Spleen (tissue), 11 donors: ENCODE results near the gene DLX2. TPM values are rescaled to one million over a fixed set of nuclear protein-coding genes. Genes with fewer than 3 reads are reported as not detected.
"Not testable (repeated sequence)": the region's sequence is repeated elsewhere in the genome, so short reads cannot be mapped to it uniquely, and the experiment has no call there.

Experiments
- DNase-seq: peaks from one replicate; pipeline ENCODE4 v3.0.0-alpha.2; 2020
- H3K27ac ChIP-seq, 8 donors: fragments of 200-600 bp; sonication (generic) in 7 of 8; 1 replicate in 4 of 8; 2 replicates in 4 of 8; pipeline versions ENCODE4 v1.5.0 to v1.8.0; 2016 to 2021; ENCODE audit warnings: inconsistent platforms in 4 of 8, mild to moderate bottlenecking in 4 of 8, moderate library complexity in 1 of 8
- H3K27me3 ChIP-seq, 7 donors: fragments of 200-600 bp; sonication (generic) in 6 of 7; replicated peaks in 1 of 7; 1 replicate in 4 of 7; 2 replicates in 3 of 7; pipeline versions ENCODE4 v1.5.0 to v1.8.0; 2016 to 2021; ENCODE audit warnings: inconsistent platforms in 3 of 7, mild to moderate bottlenecking in 1 of 7
- H3K36me3 ChIP-seq, 6 donors: fragments of 200-600 bp; sonication (generic) in 5 of 6; 1 replicate in 4 of 6; 2 replicates in 2 of 6; pipeline versions ENCODE4 v1.5.0 to v1.8.0; 2016 to 2021; ENCODE audit warnings: inconsistent platforms in 2 of 6
- H3K4me1 ChIP-seq, 6 donors: fragments of 200-600 bp; sonication (generic) in 5 of 6; 1 replicate in 3 of 6; 2 replicates in 3 of 6; pipeline versions ENCODE4 v1.5.0 to v1.8.0; 2016 to 2021; ENCODE audit warnings: inconsistent platforms in 3 of 6
- H3K4me3 ChIP-seq, 8 donors: fragments of 200-600 bp; sonication (generic) in 7 of 8; 1 replicate in 4 of 8; 2 replicates in 4 of 8; pipeline versions ENCODE4 v1.5.0 to v1.8.0; 2016 to 2021; ENCODE audit warnings: inconsistent platforms in 4 of 8, mild to moderate bottlenecking in 4 of 8, moderate library complexity in 2 of 8
- H3K9me3 ChIP-seq, 8 donors: fragments of 200-600 bp; sonication (generic) in 7 of 8; 1 replicate in 4 of 8; 2 replicates in 4 of 8; pipeline versions ENCODE4 v1.5.0 to v1.8.0; 2016 to 2021; ENCODE audit warnings: inconsistent platforms in 4 of 8
- POLR2A ChIP-seq, 3 donors: fragments of 450-650 bp; IDR thresholded peaks; one replicate each; pipeline ENCODE4 v1.5.1; 2017; ENCODE audit warnings: antibody characterized with exemption in 3 of 3, mild to moderate bottlenecking in 1 of 3
- POLR2AphosphoS5 ChIP-seq, 3 donors: sonication (generic); formaldehyde crosslinking; IDR thresholded peaks; one replicate each; pipeline ENCODE4 v1.5.1; 2017; ENCODE audit warnings: antibody characterized with exemption in 3 of 3
- WGBS, 5 donors: extraction: QIAGEN DNeasy Blood & Tissue Kit in 3 of 5; methylation state at CpG; one replicate each; pipeline versions ENCODE4 v1.1.5 to v1.1.7; 2013 to 2018; 5-methylcytosine and 5-hydroxymethylcytosine counted together
- intact Hi-C: fragments of 100-400 bp; cut with DNase I; formaldehyde crosslinking; loops from one replicate; pipeline ENCODE4 v1.15.0; 2023; ENCODE audit warnings: low total_unique reads
- polyA plus RNA-seq, 3 donors: library from polyadenylated mRNA; stranded (reverse); fragments of 200-250 nt; gene quantifications; one replicate each; pipeline ENCODE4 v1.2.1, GENCODE V29; 2013
- total RNA-seq, 7 donors: library from RNA; depleted of rRNA in 3 of 7; stranded (reverse); fragments of >200 nt in 3 of 7; fragmentation: NEBNext Ultra II Directional in 4 of 7; extraction: Animal tissue kit (Norgen Biotek cat#: 25700) in 4 of 7; gene quantifications; one replicate each; pipeline versions ENCODE4 v1.1.0 to v1.2.1, GENCODE V29; 2016 to 2021
- TF ChIP-seq, protein P1 (sequence below), 11 experiments: fragments of 200-600 bp in 7 of 11; fragments of 450-650 bp in 4 of 11; sonication (generic) in 4 of 11; IDR thresholded peaks in 8 of 11; conservative IDR thresholded peaks in 3 of 11; 1 replicate in 7 of 11; 2 replicates in 4 of 11; pipeline versions ENCODE4 v1.4.0 to v1.8.0; 2016 to 2021; ENCODE audit warnings: antibody characterized with exemption in 11 of 11, inconsistent platforms in 4 of 11, mild to moderate bottlenecking in 1 of 11
- donor health status: healthy with polysubstance abuse.
- donor health status: DM: no; HTN: no; CAD: no; lungs with moderate emphysema.
- donor health status: DM: no; HTN: no; CAD: no.
- donor health status: Bipolar disorder and iron deficiency.
- donor health status: healthy.
- donor health status: DM: no; HTN: no; CAD: no.
- donor health status: DM: yes; HTN: yes; CAD: no.

Gene DLX2
- total and polyA plus RNA-seq, 10 donors: 0.06 TPM; not detected in 9

DNA sequence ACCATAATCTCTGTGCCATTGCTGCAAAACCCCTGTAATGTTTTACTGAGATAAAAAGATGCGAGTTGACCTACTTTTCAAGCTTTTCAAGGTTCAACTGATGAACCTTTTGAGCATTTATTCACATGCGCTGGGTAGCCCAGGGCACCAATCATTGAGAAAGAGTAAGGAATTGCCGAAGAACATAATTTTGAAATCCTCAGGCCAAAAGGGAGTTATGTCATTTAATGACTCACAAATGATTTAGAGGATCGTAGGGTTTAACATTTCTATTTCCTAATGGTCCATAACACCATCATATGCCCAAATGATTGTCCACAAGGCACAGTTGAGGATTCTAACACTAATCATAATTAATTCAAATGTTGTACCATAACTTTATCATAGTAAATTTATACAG is 37.6 kb downstream of the DLX2 start:
- intact Hi-C loops: no loop called here
- TF ChIP-seq, protein P1, sequence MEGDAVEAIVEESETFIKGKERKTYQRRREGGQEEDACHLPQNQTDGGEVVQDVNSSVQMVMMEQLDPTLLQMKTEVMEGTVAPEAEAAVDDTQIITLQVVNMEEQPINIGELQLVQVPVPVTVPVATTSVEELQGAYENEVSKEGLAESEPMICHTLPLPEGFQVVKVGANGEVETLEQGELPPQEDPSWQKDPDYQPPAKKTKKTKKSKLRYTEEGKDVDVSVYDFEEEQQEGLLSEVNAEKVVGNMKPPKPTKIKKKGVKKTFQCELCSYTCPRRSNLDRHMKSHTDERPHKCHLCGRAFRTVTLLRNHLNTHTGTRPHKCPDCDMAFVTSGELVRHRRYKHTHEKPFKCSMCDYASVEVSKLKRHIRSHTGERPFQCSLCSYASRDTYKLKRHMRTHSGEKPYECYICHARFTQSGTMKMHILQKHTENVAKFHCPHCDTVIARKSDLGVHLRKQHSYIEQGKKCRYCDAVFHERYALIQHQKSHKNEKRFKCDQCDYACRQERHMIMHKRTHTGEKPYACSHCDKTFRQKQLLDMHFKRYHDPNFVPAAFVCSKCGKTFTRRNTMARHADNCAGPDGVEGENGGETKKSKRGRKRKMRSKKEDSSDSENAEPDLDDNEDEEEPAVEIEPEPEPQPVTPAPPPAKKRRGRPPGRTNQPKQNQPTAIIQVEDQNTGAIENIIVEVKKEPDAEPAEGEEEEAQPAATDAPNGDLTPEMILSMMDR (IDR thresholded peaks at IDR 0.05 in 8 of 11, conservative IDR thresholded peaks at IDR 0.05 in 3 of 11): no peak
- TF ChIP-seq POLR2AphosphoS5 (IDR thresholded peaks at IDR 0.05) (no peak), POLR2A (IDR thresholded peaks at IDR 0.05) (no peak)
- H3K36me3 ChIP-seq: peaks cover 0 to 26% (median 0%) of the 10 kb centered on the region in 6 donors
- no peaks in the 10 kb centered on the region for H3K27me3 ChIP-seq
- H3K9me3 ChIP-seq: no peaks in the 10 kb centered on the region
- no peaks in the 10 kb centered on the region for H3K4me1 ChIP-seq
- no peak overlapping the region for H3K4me3 ChIP-seq
- 74 to 95% (median 86%) methylated on average over 4 of the region's 4 CpGs for WGBS, 5 donors
- DNase-seq: no peak
- H3K27ac ChIP-seq: no peak overlapping the region

- no peak for DNase-seq
- no peak overlapping the region for H3K4me3 ChIP-seq
- H3K9me3 ChIP-seq: no peaks in the 10 kb centered on the region
- no peaks in the 10 kb centered on the region for H3K27me3 ChIP-seq
- TF ChIP-seq, protein P1 (IDR thresholded peaks at IDR 0.05 in 8 of 11, conservative IDR thresholded peaks at IDR 0.05 in 3 of 11): no peak
- TF ChIP-seq POLR2A (IDR thresholded peaks at IDR 0.05): no peak
- TF ChIP-seq POLR2AphosphoS5 (IDR thresholded peaks at IDR 0.05): no peak
- H3K27ac ChIP-seq: no peak overlapping the region
- peaks cover 0 to 26% (median 0%) of the 10 kb centered on the region in 6 donors for H3K36me3 ChIP-seq
- no peaks in the 10 kb centered on the region for H3K4me1 ChIP-seq
- intact Hi-C loops: no loop called here
- WGBS, 5 donors: 84 to 91% (median 88%) methylated on average over 9 of the region's 9 CpGs
Measured at GRCh38 chr2:172063446-172063845, 39.3 kb downstream of the DLX2 start.

DNA sequence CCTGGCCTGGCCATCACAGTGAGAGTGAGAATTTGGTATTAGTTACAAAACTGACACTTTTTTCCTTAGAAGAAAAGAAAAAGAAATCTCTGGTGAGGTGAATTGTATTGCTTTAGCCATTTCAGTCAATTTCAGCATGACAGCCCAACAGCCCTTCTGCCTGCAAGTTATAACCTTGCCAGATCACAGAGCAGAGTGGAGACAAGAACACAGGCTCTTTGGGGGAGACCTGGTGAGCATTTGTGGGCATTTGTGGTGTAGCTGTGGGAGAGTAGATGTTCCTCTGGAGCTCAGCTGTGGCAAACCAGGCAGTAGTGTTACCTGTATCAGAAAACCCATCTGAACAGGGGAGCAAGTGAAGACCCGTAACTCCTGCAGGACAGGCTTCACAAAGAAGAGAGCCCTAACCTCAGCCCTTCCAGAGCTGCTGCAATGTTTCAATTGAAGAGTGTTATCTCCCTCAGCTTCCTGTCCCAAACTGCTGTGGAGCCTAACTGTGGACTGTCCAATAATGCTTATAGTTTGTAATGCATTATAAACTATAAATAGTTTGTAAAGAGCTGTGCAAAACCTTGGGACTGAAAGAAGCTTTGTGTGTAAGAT is 40.2 kb downstream of the DLX2 start:
- H3K27me3 ChIP-seq: no peaks in the 10 kb centered on the region
- peaks cover 0 to 26% (median 0%) of the 10 kb centered on the region in 6 donors for H3K36me3 ChIP-seq
- no peak overlapping the region for H3K27ac ChIP-seq
- intact Hi-C loops: no loop called here
- H3K9me3 ChIP-seq: no peaks in the 10 kb centered on the region
- DNase-seq: no peak
- no peak for TF ChIP-seq POLR2A (IDR thresholded peaks at IDR 0.05)
- WGBS, 5 donors: 80 to 95% (median 87%) methylated on average over 1 of the region's 1 CpG
- no peaks in the 10 kb centered on the region for H3K4me1 ChIP-seq
- no peak overlapping the region for H3K4me3 ChIP-seq

DNA sequence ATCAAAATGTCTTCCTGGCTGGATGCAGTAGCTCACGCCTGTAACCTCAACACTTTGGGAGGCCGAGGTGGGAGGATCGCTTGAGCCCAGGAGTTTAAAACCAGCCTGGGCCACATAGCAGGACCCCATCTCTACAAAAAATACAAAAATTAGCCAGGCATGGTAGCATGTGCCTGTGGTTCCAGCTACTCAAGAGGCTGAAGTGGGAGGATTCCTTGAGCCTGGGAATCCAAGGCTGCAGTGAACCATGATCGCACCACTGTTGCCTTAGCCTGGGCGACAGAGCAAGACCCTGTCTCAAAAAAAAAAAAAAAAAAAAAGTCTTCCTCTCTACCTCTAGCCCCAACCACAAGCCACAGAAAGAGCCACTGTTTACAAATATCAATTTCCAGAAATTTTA is 42.6 kb downstream of the DLX2 start:
- 93 to 96% (median 95%) methylated on average over 5 of the region's 5 CpGs for WGBS, 5 donors
- H3K9me3 ChIP-seq, H3K4me1 ChIP-seq, H3K27ac ChIP-seq, H3K4me3 ChIP-seq, H3K27me3 ChIP-seq, intact Hi-C loops, DNase-seq: not testable (repeated sequence)
- peaks cover 0 to 21% (median 0%) of the 10 kb centered on the region in 6 donors for H3K36me3 ChIP-seq

GRCh38 chr2:172058660-172059059 is 44.0 kb downstream of the DLX2 start:
- H3K27me3 ChIP-seq: no peaks in the 10 kb centered on the region
- H3K27ac ChIP-seq: no peak overlapping the region
- H3K4me3 ChIP-seq: no peak overlapping the region
- TF ChIP-seq POLR2A (IDR thresholded peaks at IDR 0.05) (no peak), POLR2AphosphoS5 (IDR thresholded peaks at IDR 0.05) (no peak)
- TF ChIP-seq, protein P1 (IDR thresholded peaks at IDR 0.05 in 8 of 11, conservative IDR thresholded peaks at IDR 0.05 in 3 of 11): no peak
- DNase-seq: no peak
- WGBS, 5 donors: 95 to 99% (median 96%) methylated on average over 5 of the region's 5 CpGs
- H3K9me3 ChIP-seq: no peaks in the 10 kb centered on the region
- peaks cover 0 to 12% (median 0%) of the 10 kb centered on the region in 6 donors for H3K36me3 ChIP-seq
- intact Hi-C loops: no loop called here
- H3K4me1 ChIP-seq: no peaks in the 10 kb centered on the region
